ENCODE data around the gene CPXM1.
A peak's percentile ranks its signal among the peaks of the same experiment; 100 is the strongest.

Gene CPXM1

GRCh38 chr20:2754424-2754823, 46.0 kb downstream of the CPXM1 start:
- no peak for TF ChIP-seq CTCF (IDR thresholded peaks at IDR 0.05; ENCODE audit: extremely low read depth, missing control alignments)
- DNase-seq (ENCODE audit: low spot score), result no peak

- no peak for TF ChIP-seq CTCF (IDR thresholded peaks at IDR 0.05; ENCODE audit: extremely low read depth, missing control alignments)
- DNase-seq (ENCODE audit: low spot score), result no peak
These were observed 46.9 kb downstream of the CPXM1 start for GRCh38 chr20:2753461-2754040.

- peak; percentile 58 for TF ChIP-seq CTCF (IDR thresholded peaks at IDR 0.05; ENCODE audit: extremely low read depth, missing control alignments)
- DNase-seq (ENCODE audit: low spot score), result peak; percentile 75
These were observed 47.6 kb downstream of the CPXM1 start for GRCh38 chr20:2752567-2753460.

GRCh38 chr20:2751878-2752566, 48.4 kb downstream of the CPXM1 start:
- peak; percentile 72 for DNase-seq (ENCODE audit: low spot score)
- peak; percentile 15 for TF ChIP-seq CTCF (IDR thresholded peaks at IDR 0.05; ENCODE audit: extremely low read depth, missing control alignments)

GRCh38 chr20:2751347-2751877, 49.0 kb downstream of the CPXM1 start:
- peak; percentile 45 for DNase-seq (ENCODE audit: low spot score)
- no peak for TF ChIP-seq CTCF (IDR thresholded peaks at IDR 0.05; ENCODE audit: extremely low read depth, missing control alignments)

GRCh38 chr20:2750491-2751251, 49.8 kb downstream of the CPXM1 start:
- no peak for TF ChIP-seq CTCF (IDR thresholded peaks at IDR 0.05; ENCODE audit: extremely low read depth, missing control alignments)
- DNase-seq (ENCODE audit: low spot score), result peak; percentile 43
